Stimulated activated naive CD4-positive, alpha-beta T cell treated with Interleukin-2 at 50 U/mL for 16 hours (primary cell): ENCODE data around the gene KIAA0930.
"Not testable (repeated sequence)": the region's sequence is repeated elsewhere in the genome, so short reads cannot be mapped to it uniquely, and the experiment has no call there.

Experiments used
- DNase-seq: peaks from one replicate; lab custom pipeline; 2025; lab: John Stamatoyannopoulos, UW

The KIAA0930 gene

DNA sequence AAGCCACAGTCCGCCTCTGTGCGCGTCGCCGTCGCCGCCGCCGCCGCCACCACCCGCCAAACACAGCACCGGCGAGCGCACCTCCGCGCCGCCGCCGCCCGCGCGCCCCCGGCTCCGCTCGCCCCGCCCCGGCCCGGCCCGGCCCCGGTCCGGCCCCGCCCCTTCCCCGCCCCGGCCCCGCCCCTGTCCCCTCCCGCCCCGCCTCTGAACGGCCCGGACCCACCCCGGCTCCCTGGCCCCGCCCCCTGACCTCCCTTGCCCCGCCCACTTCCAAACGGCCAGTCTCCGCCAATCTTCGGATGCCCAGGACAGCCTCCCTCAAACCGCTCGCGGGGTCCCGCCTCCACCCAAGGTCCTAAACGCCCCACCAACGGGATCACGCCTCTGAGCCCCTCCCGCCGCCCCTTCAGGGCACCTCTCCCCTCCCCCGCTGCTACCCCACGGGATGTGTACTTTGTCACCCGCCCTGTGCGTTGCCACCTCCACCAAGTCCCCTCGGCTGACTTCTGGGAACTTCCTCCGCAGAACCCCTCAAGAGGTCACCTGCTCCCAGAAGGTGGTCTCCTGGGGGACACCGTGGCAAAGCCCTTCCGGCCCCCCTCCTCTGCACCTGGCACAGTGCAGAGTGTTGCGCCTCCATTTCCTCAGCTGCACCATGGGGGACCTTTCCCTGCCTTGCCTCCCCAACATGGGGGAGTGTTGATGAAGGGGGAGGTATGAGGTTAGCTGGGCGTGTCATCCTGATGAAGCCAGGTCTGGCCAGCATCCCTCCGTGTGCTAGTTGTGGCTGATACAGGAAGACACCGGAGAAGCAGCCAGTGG lies at the start of gene KIAA0930:
KIAA0930 (minus strand) TSS at position 85 of the 822 bp plus-strand sequence. CDS start 191 bp downstream, outside the sequence.
- DNase-seq = peak; percentile 77

DNA sequence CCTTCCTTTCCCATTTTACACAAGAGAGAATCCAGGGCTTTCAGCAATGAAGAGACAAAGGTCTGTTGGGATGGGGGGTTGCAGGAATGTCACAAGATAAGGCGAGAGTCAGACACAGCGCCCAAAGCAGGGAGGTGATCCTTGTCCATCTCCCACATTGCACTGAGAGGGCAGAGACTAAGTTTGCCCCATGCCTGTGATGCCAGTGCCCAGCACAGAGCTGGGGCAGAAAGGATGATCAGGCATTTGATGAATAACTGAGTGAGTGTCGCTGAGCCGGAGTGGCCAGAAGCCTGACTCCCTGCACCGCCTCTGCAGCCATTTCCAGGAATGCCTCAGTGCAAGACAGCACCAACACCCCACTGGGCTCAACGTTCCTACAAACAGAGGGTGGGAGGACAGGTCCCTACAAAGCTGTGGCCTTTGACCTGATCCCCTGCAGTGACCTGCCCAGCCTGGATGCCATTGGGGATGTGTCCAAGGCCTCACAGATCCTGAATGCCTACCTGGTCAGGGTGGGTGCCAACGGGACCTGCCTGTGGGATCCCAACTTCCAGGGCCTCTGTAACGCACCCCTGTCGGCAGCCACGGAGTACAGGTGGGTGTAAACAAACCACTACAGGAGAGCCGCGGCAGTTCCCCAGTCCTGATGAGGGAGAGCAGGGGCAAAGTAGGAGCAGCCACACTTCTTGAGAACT lies 46.3 kb upstream of the KIAA0930 start:
- no peak for DNase-seq

DNA sequence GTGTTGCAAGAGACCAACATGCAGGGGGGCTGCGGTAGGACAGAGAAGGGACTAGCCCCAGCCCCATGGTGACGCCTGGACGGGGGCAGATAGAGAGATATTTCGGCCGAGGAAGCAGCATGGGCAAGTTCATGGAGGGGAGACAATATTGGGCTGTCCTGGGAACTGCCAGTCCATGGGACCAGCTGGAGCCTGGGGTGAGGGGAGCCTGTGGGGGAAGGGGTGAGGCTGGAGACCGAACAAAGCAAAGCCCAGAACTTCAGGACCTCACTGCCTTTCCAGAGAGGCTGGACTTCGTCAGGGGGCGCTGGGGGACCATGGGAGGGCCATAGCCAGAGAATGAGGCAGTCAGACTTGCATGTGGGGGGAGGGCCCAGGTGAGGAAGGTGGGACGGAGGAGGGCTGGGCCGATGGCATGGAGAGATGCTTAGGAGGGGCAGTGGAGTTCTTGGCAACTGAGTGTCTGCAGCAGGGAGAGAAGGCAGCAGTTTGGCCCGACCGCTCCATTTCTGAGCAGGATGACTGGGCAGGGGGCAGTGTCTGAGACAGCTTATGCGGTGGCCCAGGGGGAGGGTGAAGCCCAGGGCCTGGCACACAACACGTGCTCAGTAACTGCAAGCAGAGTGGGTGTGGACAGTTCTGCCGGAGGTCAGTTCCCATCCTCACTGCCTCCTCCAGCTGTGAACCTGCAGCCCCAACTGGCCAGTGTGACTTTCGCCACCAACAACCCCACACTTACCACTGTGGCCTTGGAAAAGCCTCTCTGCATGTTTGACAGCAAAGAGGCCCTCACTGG lies 44.8 kb upstream of the KIAA0930 start:
- DNase-seq = no peak

DNA sequence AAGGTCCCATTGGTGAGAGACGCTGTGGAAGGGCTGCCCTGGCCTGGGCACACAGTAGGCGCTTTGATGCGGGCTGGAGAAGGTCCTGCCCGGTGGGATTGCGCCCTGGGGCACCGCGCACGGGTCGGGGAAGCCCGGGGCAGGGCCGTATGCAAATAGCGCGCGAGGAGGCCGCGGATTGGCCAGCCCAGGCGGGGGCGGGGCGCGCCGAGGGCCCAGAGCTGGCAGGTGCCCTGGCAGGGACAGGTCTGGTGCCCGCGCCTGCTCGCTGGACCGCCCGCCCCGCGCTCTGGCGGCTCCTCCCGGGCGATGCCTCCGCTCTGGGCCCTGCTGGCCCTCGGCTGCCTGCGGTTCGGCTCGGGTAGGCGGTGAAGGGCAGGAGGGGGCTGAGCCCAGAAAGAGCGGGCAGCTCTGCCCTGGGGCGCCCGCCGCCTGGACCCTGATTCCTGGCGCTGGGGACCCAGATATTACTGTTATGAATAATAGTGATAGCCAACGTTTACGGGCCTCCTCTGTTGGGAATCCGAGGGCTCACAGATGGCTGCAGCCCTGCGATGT lies 44.1 kb upstream of the KIAA0930 start, which contains the start of gene UPK3A:
UPK3A (plus strand) TSS at position 245 of the 558 bp plus-strand sequence; CDS start at position 310, 65 bp downstream.
- peak; percentile 43 for DNase-seq

DNA sequence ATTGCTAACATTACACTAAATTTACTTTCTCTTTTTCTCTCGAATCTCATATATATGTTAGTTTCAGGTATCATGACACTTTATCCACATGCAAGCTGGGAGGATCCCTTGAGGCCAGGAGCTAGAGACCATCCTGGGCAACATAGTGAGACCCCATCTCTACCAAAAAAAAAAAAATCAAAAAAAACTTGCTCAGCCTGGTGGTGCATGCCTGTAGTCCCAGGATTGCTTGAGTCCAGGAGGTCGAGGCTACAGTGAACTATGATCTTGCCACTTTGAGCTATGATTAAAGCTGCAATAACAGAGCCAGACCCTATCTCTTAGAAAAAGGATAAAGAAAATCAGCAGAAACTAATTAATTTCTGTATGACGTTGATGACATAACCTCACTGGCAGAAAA lies 40.3 kb upstream of the KIAA0930 start:
- no peak for DNase-seq

DNA sequence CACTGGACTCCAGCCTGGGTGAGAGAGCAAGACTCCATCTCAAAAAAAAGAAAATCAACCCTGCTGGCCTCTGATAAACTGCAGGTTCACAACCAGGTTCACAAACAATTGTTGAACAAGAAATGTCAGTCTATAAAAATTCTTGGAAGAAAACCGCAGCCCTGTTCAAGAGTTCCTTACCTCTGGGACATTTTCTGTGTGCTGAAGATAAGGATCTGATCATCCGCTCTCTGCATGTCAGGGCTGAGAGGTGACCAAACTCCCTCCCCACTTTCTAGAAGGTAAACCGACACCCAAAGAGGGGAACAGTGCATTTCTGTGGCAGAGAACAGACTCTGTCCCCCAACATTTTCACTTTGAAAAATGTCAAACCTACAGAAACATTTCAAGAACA lies 39.9 kb upstream of the KIAA0930 start:
- DNase-seq = no peak

DNA sequence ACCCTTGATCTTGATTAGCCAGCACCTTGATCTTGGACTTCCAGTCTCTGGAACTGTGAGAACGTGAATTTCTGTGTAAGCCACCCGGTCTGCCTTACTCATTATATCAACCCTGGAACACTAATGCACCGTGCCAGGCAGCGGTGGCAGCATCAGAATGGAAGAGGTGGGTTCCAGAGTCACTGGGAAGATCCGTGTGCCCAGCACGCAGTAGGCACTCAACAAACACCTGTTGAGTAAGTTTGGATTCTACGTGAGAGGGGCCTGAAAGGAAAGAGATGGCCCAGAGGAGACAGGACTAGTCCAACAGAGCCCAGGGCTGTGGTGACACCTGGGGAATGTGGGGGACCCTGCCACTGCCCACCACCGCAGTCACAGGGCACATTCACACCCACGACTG lies 37.4 kb upstream of the KIAA0930 start:
- no peak for DNase-seq

DNA sequence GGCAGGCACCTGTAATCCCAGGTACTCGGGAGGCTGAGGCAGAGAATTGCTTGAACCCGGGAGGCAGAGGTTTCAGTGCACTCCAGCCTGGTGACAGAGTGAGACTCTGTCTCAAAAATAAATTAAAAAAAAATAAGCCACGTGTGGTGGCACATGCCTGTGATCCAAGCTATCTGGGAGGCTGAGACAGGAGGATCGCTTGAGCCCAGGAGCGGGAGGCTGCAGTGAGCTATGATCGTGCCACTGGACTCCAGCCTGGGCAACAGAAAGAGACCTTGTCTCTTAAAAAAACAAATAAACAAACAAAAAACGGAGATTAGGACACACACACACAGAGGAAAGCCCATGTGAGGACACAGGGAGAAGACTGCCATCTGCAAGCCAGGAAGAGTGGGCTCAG lies 37.0 kb upstream of the KIAA0930 start:
- not testable (repeated sequence) for DNase-seq

DNA sequence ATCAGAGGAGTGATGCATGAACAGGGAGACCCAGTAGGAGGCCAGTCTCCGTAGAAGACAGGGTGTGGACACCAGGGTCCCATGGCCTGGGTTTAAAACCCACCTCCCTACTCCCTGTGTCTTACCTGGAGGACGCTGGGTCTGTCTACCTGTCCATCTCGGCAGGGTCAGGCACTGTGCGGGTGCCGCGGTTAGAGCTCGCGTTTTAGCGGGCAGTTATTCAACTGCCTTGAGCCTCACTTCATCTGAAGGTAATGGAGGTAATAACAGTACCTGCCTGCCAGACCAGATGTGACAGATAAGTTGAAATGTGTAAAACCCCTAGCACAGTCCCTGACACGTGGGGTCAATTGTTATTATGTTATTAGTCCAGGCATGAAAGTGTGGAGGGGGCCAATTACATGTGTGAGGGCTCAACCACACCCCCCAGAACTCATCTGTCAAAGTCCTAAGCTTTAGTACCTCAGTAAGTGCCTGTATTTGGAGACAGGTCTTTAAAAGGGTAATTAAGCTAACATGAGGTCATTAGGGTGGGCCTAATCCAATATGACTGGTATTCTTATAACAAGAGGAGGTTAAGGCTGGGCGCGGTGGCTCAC lies 35.9 kb upstream of the KIAA0930 start:
- DNase-seq = no peak

DNA sequence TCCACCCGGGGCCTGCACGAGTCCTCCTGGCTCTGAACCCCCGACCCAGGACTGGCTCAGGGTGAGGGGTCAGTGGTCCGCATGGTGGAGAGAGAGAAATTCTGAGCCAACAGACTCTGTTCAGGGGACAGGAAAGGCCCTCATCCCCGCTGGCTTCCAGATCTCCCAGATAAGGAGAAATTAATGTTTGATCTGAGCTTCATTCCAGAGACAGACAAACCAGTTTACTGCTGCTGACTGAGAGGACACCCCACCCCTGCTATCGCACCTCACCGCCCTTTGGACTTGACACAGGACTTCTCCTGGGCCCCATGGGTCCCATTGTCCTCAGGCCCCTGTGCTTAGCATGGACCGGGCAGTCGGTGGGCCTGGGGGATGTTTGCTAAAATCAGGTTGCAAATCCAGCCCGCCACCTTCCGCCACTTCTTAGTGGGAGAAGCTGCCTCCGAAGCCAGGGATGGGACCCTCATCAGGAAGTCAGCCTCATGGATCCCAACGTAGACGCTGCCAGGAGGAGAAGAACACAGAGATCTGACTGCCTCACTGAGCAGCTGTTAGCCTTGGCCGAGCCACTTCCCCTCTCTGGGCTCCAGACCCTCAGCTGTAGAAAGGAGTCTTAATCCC lies 32.9 kb upstream of the KIAA0930 start:
- no peak for DNase-seq

DNA sequence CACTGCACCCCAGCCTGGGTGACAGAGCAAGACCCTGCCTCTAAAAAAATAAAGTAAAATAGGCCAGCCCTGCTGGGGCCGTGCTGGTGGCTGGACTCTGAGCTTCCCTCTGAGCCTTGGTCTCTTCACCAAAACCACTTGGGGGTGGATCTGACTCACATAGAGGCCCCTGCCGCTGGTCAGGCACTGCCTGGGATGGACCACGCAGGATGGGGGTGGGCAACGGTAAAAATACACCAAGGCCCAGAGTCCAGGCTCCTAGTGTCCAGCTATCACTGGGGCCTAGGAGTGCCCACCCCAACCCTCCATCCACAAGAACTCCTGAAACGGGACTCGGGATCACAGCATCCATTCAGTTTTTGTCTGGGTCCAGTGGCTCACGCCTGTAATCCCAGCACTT lies 31.8 kb upstream of the KIAA0930 start:
- DNase-seq = no peak

DNA sequence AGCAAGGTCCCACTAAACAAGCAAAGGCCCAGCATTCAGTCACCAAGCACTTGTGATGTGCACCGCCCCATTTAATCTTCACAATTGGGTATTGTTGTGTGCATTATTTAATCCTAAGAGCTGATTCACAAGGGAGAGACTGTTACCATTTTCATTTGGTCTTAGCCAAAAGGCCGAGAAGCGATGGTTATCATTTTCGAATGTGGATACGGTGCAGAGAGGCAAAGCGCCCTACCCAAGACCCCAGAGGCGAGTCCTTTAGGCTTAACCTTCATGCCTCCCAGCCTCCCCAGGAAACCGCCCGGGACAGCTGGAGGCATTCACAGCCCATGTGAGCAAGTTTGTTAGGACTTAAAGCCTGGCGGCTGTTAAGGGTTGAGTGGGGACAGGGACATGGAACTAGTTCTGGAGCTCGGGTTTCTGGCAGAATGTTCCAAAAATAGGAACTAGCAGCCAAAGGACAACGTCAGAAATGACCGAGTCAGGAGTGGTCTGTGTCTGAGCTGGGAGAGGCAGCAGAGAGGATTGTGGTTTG lies 31.0 kb upstream of the KIAA0930 start:
- no peak for DNase-seq

DNA sequence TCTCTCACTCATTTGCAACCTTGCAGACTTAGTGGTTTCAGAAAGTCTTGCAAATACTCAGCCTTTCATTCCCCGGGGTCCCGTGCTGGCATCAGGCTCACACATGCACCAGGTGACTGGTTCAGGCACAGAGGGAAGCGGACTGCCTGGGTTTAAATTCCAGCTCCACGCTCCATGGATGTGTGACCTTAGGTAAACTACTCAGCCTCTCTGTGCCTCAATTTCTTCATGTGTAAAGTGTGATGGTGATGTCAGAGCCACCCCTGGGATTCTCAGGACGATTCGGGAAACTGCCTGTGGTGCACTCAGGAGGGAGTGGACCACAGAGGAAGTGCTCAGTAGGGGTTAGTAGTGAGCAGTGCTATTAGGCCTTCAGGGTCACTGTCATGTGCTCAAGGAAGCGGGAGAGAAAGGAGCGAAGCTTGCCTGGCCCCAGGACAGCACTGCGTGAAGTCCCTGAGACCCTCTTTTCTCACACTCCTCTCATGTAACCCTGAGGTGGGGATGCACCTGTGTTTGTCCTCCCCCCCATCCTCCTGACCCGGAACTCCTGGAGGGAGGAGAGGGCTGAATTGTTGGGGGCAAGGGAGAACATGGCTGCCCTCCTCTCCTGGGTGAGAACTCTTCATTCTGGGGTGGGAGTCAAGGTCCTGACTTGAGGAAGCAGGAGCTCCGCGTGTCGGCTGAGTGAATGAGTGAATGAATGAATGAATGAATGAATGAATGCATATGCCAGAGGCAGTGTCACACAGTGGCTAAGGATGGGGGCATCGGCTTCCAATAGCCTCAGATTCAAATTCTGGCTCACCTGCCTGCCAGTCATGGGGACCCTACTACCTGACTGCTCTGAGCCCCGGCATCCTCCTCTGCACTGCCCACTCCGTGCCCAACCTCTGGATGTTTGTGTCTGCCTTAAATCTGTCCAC lies 29.7 kb upstream of the KIAA0930 start:
- DNase-seq = no peak

DNA sequence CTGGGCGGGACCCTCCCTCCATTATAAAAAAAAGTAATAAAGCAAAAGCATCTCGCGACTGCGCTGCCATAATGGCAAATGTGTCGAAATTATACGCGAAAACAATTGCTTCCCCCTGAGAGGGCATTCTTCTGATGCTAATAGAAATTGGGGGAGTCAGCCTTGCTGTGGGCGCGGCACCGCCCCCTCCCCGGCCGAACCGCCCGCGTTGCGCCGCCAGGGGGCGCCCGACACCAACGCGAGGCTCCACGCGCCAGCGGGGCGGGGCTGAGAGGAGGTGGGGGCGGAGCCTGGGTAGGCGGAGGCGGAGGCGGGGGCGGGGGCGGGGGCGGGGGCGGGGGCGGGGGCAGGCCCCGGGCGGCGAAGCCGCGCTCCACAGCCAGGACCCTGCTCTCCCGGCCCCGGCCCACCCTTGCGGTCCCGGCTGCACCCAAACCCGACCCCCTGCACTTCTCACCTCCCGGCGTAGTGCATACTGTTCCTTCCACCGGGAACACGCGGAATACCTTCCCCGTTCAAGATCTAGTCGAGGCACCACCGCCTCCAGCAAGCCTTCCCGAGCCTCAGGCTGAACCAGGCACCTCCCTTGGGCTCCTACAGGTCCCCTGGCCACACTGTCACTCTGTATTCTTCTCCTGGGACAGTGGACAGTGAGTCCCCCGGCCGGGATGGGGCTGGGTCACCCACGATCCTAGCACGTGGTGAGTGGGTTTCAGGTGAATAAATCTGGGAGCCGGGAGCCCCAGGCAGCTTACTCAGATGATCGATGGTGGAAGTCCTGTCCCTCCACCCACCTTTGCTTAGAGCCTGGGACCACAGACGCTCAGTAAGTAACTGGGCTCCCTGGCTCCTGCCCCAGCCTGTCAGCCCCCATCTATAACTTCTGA lies 28.5 kb upstream of the KIAA0930 start:
- DNase-seq = peak; percentile 78

DNA sequence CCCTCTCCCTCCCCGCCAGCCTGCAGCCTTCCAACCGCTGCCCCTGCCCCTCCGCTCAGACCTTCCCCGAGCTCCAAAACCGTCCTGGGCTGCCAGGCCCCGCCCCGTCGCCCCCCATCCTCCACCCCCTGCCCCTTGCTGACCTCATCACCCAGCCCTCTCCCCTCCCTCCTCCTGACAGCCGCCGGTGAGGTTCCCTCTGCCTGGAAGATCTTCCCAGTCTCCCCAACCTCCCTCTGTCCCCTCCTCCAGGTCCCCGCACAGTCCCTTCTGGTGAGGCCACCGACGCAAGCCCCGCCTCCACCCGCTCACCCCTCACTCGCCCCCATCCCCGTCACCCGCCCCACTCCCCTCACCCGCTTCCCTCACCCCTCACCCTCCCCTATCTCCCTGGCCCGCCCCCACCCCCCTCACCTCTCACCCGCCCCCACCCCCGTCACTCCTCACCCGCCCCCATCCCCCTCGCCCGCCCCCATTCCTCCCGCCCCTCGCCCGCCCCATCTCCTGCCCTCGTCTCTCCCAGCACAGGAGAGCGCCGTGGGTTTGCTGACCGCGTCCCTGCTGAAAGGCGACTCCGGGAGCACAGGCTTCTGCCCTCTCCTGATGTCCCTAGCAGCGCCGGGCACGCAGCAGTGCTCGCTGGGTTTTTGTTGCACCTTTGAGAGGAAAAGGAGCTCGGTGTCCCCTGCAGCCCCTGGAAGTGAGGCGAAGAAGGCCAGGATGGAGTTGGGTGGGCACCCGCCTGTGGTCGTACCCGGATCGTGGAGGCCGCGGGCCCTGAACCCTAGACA lies 27.7 kb upstream of the KIAA0930 start:
- DNase-seq = peak; percentile 25

DNA sequence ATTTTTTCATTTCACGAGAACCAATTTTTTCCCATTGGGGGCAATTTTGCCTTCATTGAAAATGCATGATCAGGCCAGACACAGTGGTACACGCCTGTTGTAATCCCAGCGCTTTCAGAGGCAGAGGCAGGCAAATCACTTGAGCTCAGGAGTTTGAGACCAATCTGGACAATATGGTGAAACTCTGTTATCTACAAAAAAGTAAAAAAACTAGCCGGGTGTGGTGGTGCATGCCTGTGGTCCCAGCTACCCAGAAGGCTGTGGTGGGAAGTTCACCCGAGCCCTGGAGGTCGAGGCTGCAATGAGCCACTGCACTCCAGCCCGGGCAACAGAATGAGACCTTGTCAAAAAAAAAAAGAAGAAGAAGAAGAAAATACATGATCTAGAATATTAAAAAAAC lies 24.8 kb upstream of the KIAA0930 start:
- DNase-seq = no peak

DNA sequence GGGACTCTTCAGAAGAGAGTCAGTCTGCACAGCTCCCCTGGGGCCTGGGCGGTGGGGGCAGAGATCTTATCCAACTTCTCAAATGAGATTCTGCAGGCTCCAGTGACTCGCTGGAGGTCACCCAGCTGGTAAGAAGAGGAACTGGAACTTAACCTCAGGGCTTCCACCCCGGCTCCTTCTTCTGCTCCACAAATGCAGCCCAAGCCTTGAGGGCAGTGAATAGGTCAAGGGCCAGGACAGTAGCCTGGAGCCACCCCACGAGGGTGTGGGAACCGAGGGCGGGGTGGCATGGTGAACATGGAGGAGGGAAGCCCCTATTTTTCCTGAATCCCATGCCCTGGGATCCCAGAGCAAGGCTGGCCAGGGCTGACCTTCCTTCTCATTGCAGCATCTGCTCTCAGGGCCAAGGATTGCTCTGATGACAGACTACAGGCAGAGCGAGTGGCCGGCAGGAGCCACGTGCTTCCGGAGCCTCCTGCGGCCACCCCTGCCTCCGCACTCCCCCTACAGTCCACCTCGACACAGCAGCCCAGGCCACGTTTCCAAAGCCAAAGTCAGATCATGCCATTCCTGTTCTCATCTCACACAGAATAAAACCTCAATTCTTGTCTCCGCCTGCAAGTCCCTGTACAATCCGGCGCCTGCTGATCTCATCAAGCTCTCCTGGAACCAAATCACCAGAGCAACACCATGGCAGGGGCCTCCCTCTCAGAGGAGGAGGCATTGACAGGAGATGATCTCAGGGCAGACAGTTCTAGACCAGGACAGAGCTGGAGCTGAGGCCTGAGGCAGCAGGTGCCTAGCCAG lies 23.0 kb upstream of the KIAA0930 start:
- DNase-seq = no peak
